ENCODE data around the gene VLDLR. TPM values are rescaled to one million over a fixed set of nuclear protein-coding genes. Genes with fewer than 3 reads are reported as not detected.

The VLDLR gene
- total RNA-seq, 1 experiment from 2014 or later, result 4.5 TPM

- H3K27ac ChIP-seq (ENCODE audit: low read depth, low read length, poor library complexity, severe bottlenecking), result no peak overlapping the region
- no peaks in the 10 kb centered on the region for H3K4me1 ChIP-seq (ENCODE audit: insufficient read depth, low read length, poor library complexity, severe bottlenecking)
- DNase-seq (ENCODE audit: low spot score), result no peak
- no peak overlapping the region for H3K4me3 ChIP-seq (ENCODE audit: low read depth, low read length, poor library complexity, severe bottlenecking)
- TF ChIP-seq CTCF (conservative IDR thresholded peaks at IDR 0.05; ENCODE audit: low read depth, low read length), result no peak
- no peak for TF ChIP-seq EZH2 (IDR thresholded peaks at IDR 0.05; ENCODE audit: borderline replicate concordance, low read depth, low read length, poor library complexity, severe bottlenecking)
- CTCF ChIA-PET, result no interaction called here
- peaks cover 15% of the 10 kb centered on the region for H3K27me3 ChIP-seq (replicated peaks; ENCODE audit: insufficient read depth, low read depth, low read length, poor library complexity)
- intact Hi-C loops (cut with micrococcal nuclease; ENCODE audit: unreplicated experiment), result no loop called here
- no peaks in the 10 kb centered on the region for H3K36me3 ChIP-seq (ENCODE audit: insufficient read depth, low read length, poor library complexity, severe bottlenecking)
- H3K9me3 ChIP-seq (ENCODE audit: low read depth, low read length, poor library complexity, severe bottlenecking), result no peaks in the 10 kb centered on the region
- POLR2A ChIA-PET (ENCODE audit: low non-redundant PET), result no interaction called here
- no TSS peak for BruUV-seq (replicated peaks)
Observed at GRCh38 chr9:2628919-2629318, 7.3 kb downstream of the VLDLR start.

- CTCF ChIA-PET, result no interaction called here
- H3K9me3 ChIP-seq (ENCODE audit: low read depth, low read length, poor library complexity, severe bottlenecking), result no peaks in the 10 kb centered on the region
Observed at GRCh38 chr9:2630158-2630557, 8.6 kb downstream of the VLDLR start.

GRCh38 chr9:2631263-2631662 is 9.7 kb downstream of the VLDLR start:
- no peak for TF ChIP-seq CTCF (conservative IDR thresholded peaks at IDR 0.05; ENCODE audit: low read depth, low read length)
- no peak for TF ChIP-seq EZH2 (IDR thresholded peaks at IDR 0.05; ENCODE audit: borderline replicate concordance, low read depth, low read length, poor library complexity, severe bottlenecking)
- intact Hi-C loops (cut with micrococcal nuclease; ENCODE audit: unreplicated experiment), result no loop called here
- POLR2A ChIA-PET (ENCODE audit: low non-redundant PET), result no interaction called here
- Histone ChIP-seq H3K4me3 (ENCODE audit: low read depth, low read length, poor library complexity, severe bottlenecking) (no peak overlapping the region), H3K36me3 (ENCODE audit: insufficient read depth, low read length, poor library complexity, severe bottlenecking) (no peaks in the 10 kb centered on the region), H3K4me1 (ENCODE audit: insufficient read depth, low read length, poor library complexity, severe bottlenecking) (no peaks in the 10 kb centered on the region), H3K27ac (ENCODE audit: low read depth, low read length, poor library complexity, severe bottlenecking) (no peak overlapping the region), H3K27me3 (replicated peaks; ENCODE audit: insufficient read depth, low read depth, low read length, poor library complexity) (no peaks in the 10 kb centered on the region), H3K9me3 (ENCODE audit: low read depth, low read length, poor library complexity, severe bottlenecking) (no peaks in the 10 kb centered on the region)
- no peak for DNase-seq (ENCODE audit: low spot score)
- no TSS peak for BruUV-seq (replicated peaks)
- CTCF ChIA-PET, result no interaction called here

More at GRCh38 chr9:2630158-2630557, 8.6 kb downstream of the VLDLR start:
- no peaks in the 10 kb centered on the region for H3K36me3 ChIP-seq (ENCODE audit: insufficient read depth, low read length, poor library complexity, severe bottlenecking)
- no peak for DNase-seq (ENCODE audit: low spot score)
- no peak overlapping the region for H3K27ac ChIP-seq (ENCODE audit: low read depth, low read length, poor library complexity, severe bottlenecking)
- H3K27me3 ChIP-seq (replicated peaks; ENCODE audit: insufficient read depth, low read depth, low read length, poor library complexity), result peaks cover 2% of the 10 kb centered on the region
- intact Hi-C loops (cut with micrococcal nuclease; ENCODE audit: unreplicated experiment), result no loop called here
- no TSS peak for BruUV-seq (replicated peaks)
- TF ChIP-seq EZH2 (IDR thresholded peaks at IDR 0.05; ENCODE audit: borderline replicate concordance, low read depth, low read length, poor library complexity, severe bottlenecking), result no peak
- no peak for TF ChIP-seq CTCF (conservative IDR thresholded peaks at IDR 0.05; ENCODE audit: low read depth, low read length)
- H3K4me3 ChIP-seq (ENCODE audit: low read depth, low read length, poor library complexity, severe bottlenecking), result no peak overlapping the region
- H3K4me1 ChIP-seq (ENCODE audit: insufficient read depth, low read length, poor library complexity, severe bottlenecking), result no peaks in the 10 kb centered on the region
- POLR2A ChIA-PET (ENCODE audit: low non-redundant PET), result no interaction called here
